ENCODE data around the gene ABCA5. TPM values are rescaled to one million over a fixed set of nuclear protein-coding genes. Genes with fewer than 3 reads are reported as not detected.

ABCA5 gene
- total RNA-seq, 1 donor from 2014 or later: 7.8 TPM

DNA sequence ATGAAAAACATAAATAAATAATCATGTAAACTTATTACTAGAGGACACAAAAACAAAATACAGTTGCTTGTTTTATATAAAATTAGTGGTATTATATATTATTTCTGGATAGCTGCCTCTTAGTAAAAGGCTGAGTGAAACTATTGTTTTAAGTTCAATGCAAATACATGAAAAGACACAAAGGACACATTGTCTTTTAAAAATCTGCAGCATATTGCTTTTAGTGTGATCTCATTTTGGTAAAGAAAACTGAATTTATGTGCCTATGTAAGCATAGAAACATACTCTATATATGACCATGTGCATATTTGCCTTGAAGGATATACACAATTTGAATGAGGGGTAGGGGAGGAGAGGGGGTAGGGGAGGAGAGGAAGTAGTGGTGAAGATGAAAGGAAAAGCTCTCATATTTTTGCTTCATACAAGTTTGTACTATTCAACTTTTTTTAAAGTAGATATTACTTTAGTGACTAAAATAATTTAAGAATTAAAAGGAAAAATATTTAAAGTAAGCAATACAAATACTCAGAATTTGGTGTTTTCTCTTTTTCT lies 104.2 kb downstream of the ABCA5 start:
- Histone ChIP-seq H3K36me3 (no peaks in the 10 kb centered on the region), H3K4me3 (no peak overlapping the region), H3K4me1 (no peaks in the 10 kb centered on the region), H3K27ac (no peak overlapping the region), H3K9me3 (no peaks in the 10 kb centered on the region), H3K27me3 (no peaks in the 10 kb centered on the region)
- no peak for DNase-seq (ENCODE audit: low spot score in 2 of 2)
- TF ChIP-seq, protein P1, sequence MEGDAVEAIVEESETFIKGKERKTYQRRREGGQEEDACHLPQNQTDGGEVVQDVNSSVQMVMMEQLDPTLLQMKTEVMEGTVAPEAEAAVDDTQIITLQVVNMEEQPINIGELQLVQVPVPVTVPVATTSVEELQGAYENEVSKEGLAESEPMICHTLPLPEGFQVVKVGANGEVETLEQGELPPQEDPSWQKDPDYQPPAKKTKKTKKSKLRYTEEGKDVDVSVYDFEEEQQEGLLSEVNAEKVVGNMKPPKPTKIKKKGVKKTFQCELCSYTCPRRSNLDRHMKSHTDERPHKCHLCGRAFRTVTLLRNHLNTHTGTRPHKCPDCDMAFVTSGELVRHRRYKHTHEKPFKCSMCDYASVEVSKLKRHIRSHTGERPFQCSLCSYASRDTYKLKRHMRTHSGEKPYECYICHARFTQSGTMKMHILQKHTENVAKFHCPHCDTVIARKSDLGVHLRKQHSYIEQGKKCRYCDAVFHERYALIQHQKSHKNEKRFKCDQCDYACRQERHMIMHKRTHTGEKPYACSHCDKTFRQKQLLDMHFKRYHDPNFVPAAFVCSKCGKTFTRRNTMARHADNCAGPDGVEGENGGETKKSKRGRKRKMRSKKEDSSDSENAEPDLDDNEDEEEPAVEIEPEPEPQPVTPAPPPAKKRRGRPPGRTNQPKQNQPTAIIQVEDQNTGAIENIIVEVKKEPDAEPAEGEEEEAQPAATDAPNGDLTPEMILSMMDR (IDR thresholded peaks at IDR 0.05): no peak
- intact Hi-C loops (cut with DNase I): no loop called here

DNA sequence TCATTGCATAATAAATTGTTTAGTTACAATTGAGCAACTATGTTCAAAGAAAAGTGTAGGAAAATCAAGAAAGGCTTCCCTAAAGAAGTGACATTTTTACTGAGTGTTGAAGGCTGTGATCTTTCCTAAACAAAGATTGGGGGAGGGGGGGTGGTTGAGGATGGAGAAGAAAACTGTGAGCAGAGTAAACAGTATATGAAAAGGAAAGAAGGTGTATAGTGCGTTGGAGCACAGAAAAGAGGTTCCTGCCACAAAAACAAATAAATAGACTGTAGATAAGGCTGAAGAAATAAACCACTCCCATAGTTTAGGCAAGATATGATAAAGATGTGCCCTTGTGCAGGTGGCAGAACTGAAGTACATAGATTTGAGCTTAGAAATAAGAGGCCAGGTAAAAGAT lies 106.8 kb downstream of the ABCA5 start:
- Histone ChIP-seq H3K36me3 (no peaks in the 10 kb centered on the region), H3K4me1 (no peaks in the 10 kb centered on the region), H3K27me3 (no peaks in the 10 kb centered on the region), H3K9me3 (no peaks in the 10 kb centered on the region), H3K4me3 (no peak overlapping the region), H3K27ac (no peak overlapping the region)
- intact Hi-C loops (cut with DNase I): no loop called here
- no peak for DNase-seq (ENCODE audit: low spot score in 2 of 2)
- TF ChIP-seq, protein P1 (IDR thresholded peaks at IDR 0.05): no peak

DNA sequence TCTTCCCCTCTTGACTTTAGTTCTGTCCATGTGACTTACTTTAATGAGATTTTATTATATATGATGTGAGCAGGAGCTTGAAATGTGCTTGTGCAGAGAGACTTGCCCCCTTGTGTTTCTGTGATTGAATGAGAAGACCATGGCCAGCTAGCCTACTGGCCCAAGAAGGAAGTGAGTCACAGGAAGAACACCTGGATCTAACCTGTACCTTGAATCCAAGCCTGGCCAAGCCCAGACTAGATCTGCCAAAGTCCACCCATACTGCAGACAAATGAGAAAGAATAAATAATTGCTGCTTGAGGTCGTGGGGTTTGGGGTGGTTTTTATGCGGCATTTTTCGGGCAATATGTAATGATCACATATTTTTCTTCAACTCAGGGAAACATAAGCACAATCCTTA lies 107.9 kb downstream of the ABCA5 start:
- H3K36me3 ChIP-seq: no peaks in the 10 kb centered on the region
- no peak overlapping the region for H3K4me3 ChIP-seq
- no peaks in the 10 kb centered on the region for H3K27me3 ChIP-seq
- intact Hi-C loops (cut with DNase I): no loop called here
- no peaks in the 10 kb centered on the region for H3K9me3 ChIP-seq
- H3K27ac ChIP-seq: no peak overlapping the region
- TF ChIP-seq, protein P1 (IDR thresholded peaks at IDR 0.05): no peak
- H3K4me1 ChIP-seq: no peaks in the 10 kb centered on the region
- no peak for DNase-seq (ENCODE audit: low spot score in 2 of 2)

DNA sequence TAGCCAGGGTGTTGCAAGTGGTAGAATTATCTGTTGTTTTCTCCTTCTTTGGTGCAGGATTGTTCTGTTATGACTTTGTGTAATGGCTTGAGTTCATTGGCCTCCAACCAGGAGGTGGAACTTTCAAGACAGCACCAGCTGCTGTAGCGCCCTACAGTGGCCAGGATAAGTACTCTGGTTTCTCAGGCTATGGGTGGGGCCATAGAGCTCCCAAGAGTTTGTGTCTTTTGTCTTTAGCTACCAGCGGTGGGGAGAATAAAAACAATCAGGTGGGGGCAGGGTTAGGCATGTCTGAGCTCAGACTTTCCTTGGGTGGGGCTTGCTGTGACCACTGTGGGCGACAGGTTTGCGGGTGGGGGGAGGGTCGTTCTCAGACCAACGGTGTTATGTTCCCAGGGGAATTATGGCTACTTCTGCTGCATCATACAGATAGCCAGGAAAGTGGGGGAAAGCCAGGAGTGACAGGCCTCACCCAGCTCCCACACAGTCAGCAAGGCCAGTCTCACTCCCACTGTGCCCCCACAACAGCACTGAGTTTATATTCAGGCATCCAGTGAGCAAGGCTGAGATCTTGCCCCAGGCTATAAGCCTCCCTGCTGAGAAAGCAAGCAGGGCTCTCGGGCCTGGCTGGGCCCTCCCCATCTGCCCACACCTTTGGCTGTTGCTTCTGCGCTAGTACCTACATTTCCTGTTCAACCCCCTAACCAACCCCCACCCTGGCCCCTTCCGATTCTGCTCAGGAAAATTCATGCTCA lies 113.7 kb downstream of the ABCA5 start:
- H3K9me3 ChIP-seq: no peaks in the 10 kb centered on the region
- no peak overlapping the region for H3K4me3 ChIP-seq
- no peak for DNase-seq (ENCODE audit: low spot score in 2 of 2)
- H3K27ac ChIP-seq: no peak overlapping the region
- TF ChIP-seq, protein P1 (IDR thresholded peaks at IDR 0.05): no peak
- no peaks in the 10 kb centered on the region for H3K4me1 ChIP-seq
- no peaks in the 10 kb centered on the region for H3K27me3 ChIP-seq
- intact Hi-C loops (cut with DNase I): no loop called here
- H3K36me3 ChIP-seq: no peaks in the 10 kb centered on the region

DNA sequence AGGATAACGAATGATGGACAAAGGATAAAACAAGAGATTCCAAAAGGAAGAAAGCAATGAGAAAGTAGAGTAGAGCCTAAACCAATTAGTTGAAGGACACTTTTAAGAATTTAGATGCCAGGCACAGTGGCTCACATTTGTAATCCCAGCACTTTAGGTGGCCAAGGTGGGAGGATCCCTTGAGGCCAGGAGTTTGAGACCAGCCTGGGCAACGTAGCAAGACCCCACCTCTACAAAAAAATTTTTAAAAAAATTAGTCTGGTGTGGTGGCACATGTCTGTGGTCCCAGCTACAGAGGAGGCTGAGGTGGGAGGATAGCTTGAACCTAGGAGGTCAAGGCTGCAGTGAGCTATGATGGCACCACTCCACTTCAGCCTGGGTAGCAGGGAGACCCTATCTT lies 118.3 kb downstream of the ABCA5 start:
- intact Hi-C loops (cut with DNase I): no loop called here
- TF ChIP-seq, protein P1 (IDR thresholded peaks at IDR 0.05): no peak
- no peak overlapping the region for H3K27ac ChIP-seq
- H3K4me1 ChIP-seq: no peaks in the 10 kb centered on the region
- no peak for DNase-seq (ENCODE audit: low spot score in 2 of 2)
- no peaks in the 10 kb centered on the region for H3K27me3 ChIP-seq
- no peaks in the 10 kb centered on the region for H3K9me3 ChIP-seq
- H3K36me3 ChIP-seq: no peaks in the 10 kb centered on the region
- H3K4me3 ChIP-seq: no peak overlapping the region
